ENCODE results near the gene TMEM14B.

DNA sequence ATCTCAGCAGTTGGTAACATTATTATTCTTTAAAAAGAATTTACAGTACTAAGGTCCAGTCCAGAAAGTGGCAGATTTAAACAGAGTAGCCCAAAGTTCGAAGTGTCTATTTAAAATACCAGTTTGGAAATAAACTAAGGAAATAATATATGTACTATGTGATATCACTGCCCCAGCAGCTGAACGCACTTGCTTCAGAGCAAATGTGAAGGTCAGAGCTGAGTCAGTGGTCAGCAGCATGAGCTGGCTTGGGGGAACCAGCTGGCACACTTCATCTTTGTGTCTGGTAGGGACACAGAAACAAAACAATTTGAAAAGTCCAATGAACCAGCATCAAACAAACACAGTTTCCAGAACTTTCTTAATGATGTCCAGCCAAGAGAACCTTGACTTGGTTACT is 15.4 kb downstream of the TMEM14B start:
- TF ChIP-seq GABPA (IDR thresholded peaks at IDR 0.05; ENCODE audit: low read depth), result no peak
- TF ChIP-seq, protein P1, sequence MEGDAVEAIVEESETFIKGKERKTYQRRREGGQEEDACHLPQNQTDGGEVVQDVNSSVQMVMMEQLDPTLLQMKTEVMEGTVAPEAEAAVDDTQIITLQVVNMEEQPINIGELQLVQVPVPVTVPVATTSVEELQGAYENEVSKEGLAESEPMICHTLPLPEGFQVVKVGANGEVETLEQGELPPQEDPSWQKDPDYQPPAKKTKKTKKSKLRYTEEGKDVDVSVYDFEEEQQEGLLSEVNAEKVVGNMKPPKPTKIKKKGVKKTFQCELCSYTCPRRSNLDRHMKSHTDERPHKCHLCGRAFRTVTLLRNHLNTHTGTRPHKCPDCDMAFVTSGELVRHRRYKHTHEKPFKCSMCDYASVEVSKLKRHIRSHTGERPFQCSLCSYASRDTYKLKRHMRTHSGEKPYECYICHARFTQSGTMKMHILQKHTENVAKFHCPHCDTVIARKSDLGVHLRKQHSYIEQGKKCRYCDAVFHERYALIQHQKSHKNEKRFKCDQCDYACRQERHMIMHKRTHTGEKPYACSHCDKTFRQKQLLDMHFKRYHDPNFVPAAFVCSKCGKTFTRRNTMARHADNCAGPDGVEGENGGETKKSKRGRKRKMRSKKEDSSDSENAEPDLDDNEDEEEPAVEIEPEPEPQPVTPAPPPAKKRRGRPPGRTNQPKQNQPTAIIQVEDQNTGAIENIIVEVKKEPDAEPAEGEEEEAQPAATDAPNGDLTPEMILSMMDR (IDR thresholded peaks at IDR 0.05; ENCODE audit: insufficient read depth, low read length), result no peak
- TF ChIP-seq POLR2AphosphoS5 (IDR thresholded peaks at IDR 0.05; ENCODE audit: low read depth), result no peak
- TF ChIP-seq SPI1 (IDR thresholded peaks at IDR 0.05; ENCODE audit: borderline replicate concordance, low read depth), result no peak

All from HL-60 (cell line).